Measurements from ENCODE around the gene IL9. TPM values are rescaled to one million over a fixed set of nuclear protein-coding genes. Genes with fewer than 3 reads are reported as not detected.

The IL9 gene
- total RNA-seq, 1 experiment from 2014 or later: not detected

DNA sequence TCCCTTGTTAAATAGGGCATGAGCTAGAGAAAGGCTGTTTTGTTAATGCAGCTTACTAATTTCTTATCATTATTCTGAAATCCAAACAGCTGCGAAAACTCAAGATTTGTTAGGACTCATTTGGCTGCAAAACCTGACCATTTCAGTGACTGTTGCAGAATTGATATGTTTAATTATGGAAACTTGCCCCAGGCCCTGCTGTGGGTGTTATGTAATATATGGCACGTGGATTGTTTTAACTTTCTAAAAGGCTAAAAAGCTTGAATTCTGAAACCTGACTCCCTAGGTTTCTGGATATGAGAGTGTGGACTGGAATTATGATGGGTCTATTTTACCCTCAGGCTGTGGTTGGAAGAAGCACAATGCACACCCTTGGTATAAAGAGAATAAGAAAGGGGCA lies 4.4 kb downstream of the IL9 start:
- no peak overlapping the region for H3K27ac ChIP-seq

DNA sequence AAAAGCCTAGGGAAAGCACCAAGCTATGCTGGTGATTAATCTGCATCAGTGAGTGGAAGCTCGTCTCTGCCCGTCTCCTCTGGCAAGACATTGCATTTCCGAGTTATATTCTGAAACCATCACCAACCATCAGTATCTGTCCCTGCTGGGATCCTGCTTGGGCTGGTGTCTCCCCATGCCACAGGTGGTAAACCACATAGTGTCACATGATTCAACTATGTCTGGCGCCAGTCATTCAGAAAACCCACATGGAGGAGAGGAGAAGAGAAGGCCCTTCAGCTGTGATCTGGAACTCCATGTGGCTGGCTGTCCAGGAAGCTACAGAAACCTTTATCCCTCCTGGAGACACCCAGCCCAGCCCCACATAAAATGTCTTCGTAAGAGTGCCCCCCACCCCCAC lies 4.8 kb downstream of the IL9 start:
- Histone ChIP-seq H3K9me2 (ENCODE audit: insufficient read depth) (no peaks in the 10 kb centered on the region), H3K9me3 (ENCODE audit: insufficient read depth, low read depth) (no peaks in the 10 kb centered on the region), H3K4me1 (replicated peaks; ENCODE audit: insufficient read depth) (peaks cover 25% of the 10 kb centered on the region), H3K27me3 (ENCODE audit: insufficient read depth, low read depth) (no peaks in the 10 kb centered on the region), H3K79me2 (ENCODE audit: low read depth) (no peaks in the 10 kb centered on the region), H3K4me2 (0 out of 2 replicates have a peak overlapping the region, but pooled peaks have one; percentile 1), H2AFZ (no peak overlapping the region), H3K4me3 (no peak overlapping the region), H3F3A (ENCODE audit: insufficient read depth, low read depth) (no peaks in the 10 kb centered on the region; the same call in 1 of the 2 replicates), H3K27ac (no peak overlapping the region), H3K36me3 (ENCODE audit: low read depth) (no peaks in the 10 kb centered on the region), H4K20me1 (ENCODE audit: insufficient read depth) (no peaks in the 10 kb centered on the region)
- POLR2A ChIA-PET (ENCODE audit: unreplicated experiment): interaction anchor here (0.8 kb wide), 1 partner anchor 331 kb away, joined by 3 read pairs; no protein-coding TSS in a partner anchor
- BruUV-seq (replicated peaks): no TSS peak
- no peak for DNase-seq
- CTCF ChIA-PET: interaction anchor here (0.6 kb wide), 1 partner anchor 246 kb away, joined by 4 read pairs; no protein-coding TSS in a partner anchor
- TF ChIP-seq, protein P1, sequence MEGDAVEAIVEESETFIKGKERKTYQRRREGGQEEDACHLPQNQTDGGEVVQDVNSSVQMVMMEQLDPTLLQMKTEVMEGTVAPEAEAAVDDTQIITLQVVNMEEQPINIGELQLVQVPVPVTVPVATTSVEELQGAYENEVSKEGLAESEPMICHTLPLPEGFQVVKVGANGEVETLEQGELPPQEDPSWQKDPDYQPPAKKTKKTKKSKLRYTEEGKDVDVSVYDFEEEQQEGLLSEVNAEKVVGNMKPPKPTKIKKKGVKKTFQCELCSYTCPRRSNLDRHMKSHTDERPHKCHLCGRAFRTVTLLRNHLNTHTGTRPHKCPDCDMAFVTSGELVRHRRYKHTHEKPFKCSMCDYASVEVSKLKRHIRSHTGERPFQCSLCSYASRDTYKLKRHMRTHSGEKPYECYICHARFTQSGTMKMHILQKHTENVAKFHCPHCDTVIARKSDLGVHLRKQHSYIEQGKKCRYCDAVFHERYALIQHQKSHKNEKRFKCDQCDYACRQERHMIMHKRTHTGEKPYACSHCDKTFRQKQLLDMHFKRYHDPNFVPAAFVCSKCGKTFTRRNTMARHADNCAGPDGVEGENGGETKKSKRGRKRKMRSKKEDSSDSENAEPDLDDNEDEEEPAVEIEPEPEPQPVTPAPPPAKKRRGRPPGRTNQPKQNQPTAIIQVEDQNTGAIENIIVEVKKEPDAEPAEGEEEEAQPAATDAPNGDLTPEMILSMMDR (conservative IDR thresholded peaks at IDR 0.05): no peak
- no peak for TF ChIP-seq EZH2 (IDR thresholded peaks at IDR 0.05; ENCODE audit: low read depth)
- intact Hi-C loops (cut with micrococcal nuclease; ENCODE audit: unreplicated experiment): no loop called here

More for the DNA sequence above, 4.4 kb downstream of the IL9 start:
- H3K9me3 ChIP-seq (ENCODE audit: insufficient read depth, low read depth): no peaks in the 10 kb centered on the region
- no peak overlapping the region for H3K4me3 ChIP-seq
- BruUV-seq (replicated peaks): no TSS peak
- ChIA-PET CTCF (interaction anchor here (0.6 to 0.7 kb wide), 2 partner anchors 245 to 318 kb away, joined by 4 to 5 read pairs; no protein-coding TSS in a partner anchor), POLR2A (ENCODE audit: unreplicated experiment) (interaction anchor here (0.8 kb wide), 1 partner anchor 331 kb away, joined by 3 read pairs; no protein-coding TSS in a partner anchor)
- no peaks in the 10 kb centered on the region for H3K36me3 ChIP-seq (ENCODE audit: low read depth)
- H3K9me2 ChIP-seq (ENCODE audit: insufficient read depth): no peaks in the 10 kb centered on the region
- H3K27me3 ChIP-seq (ENCODE audit: insufficient read depth, low read depth): no peaks in the 10 kb centered on the region
- H3K4me2 ChIP-seq: 0 out of 2 replicates have a peak overlapping the region, but pooled peaks have one; percentile 1
- H4K20me1 ChIP-seq (ENCODE audit: insufficient read depth): no peaks in the 10 kb centered on the region
- TF ChIP-seq EZH2 (IDR thresholded peaks at IDR 0.05; ENCODE audit: low read depth): no peak
- TF ChIP-seq, protein P1 (conservative IDR thresholded peaks at IDR 0.05): no peak
- no peaks in the 10 kb centered on the region for H3K79me2 ChIP-seq (ENCODE audit: low read depth)
- intact Hi-C loops (cut with micrococcal nuclease; ENCODE audit: unreplicated experiment): no loop called here
- no peaks in the 10 kb centered on the region; the same call in 1 of the 2 replicates for H3F3A ChIP-seq (ENCODE audit: insufficient read depth, low read depth)
- H2AFZ ChIP-seq: no peak overlapping the region
- H3K4me1 ChIP-seq (replicated peaks; ENCODE audit: insufficient read depth): peaks cover 25% of the 10 kb centered on the region
- DNase-seq: no peak

DNA sequence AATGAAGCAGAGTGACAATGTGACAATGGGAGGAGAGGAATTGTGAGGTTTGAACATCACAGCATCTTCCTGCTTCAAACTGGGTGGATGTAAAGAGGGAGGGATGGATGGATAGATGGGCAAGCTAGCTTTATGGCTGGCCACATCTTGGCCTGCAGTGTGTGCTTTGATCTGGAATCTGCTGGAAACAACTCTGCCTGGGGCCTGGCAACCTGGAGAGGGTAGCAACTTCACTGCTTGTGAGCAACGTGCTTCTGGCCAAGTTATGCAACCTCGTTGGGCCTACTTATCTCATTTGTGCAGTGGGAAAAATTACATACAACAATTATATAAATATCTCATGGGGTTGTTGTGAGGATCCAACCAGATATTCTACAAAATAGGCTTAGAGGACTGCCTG lies 5.3 kb downstream of the IL9 start:
- Histone ChIP-seq H3K4me1 (replicated peaks; ENCODE audit: insufficient read depth) (peaks cover 22% of the 10 kb centered on the region), H3F3A (ENCODE audit: insufficient read depth, low read depth) (no peaks in the 10 kb centered on the region; the same call in 1 of the 2 replicates), H3K79me2 (ENCODE audit: low read depth) (no peaks in the 10 kb centered on the region), H4K20me1 (ENCODE audit: insufficient read depth) (no peaks in the 10 kb centered on the region), H3K9me2 (ENCODE audit: insufficient read depth) (no peaks in the 10 kb centered on the region), H3K36me3 (ENCODE audit: low read depth) (no peaks in the 10 kb centered on the region), H3K4me2 (no peak overlapping the region), H2AFZ (no peak overlapping the region), H3K9me3 (ENCODE audit: insufficient read depth, low read depth) (no peaks in the 10 kb centered on the region), H3K27me3 (ENCODE audit: insufficient read depth, low read depth) (peaks cover 4% of the 10 kb centered on the region; the same call in 1 of the 2 replicates), H3K27ac (no peak overlapping the region), H3K4me3 (no peak overlapping the region)
- no TSS peak for BruUV-seq (replicated peaks)
- CTCF ChIA-PET: no interaction called here
- POLR2A ChIA-PET (ENCODE audit: unreplicated experiment): no interaction called here
- intact Hi-C loops (cut with micrococcal nuclease; ENCODE audit: unreplicated experiment): no loop called here
- DNase-seq: no peak
- TF ChIP-seq, protein P1 (conservative IDR thresholded peaks at IDR 0.05): no peak
- TF ChIP-seq EZH2 (IDR thresholded peaks at IDR 0.05; ENCODE audit: low read depth): no peak
